ENCODE results near the gene GPR137B.

Gene GPR137B

GRCh38 chr1:236142253-236143103 is at the start of gene GPR137B:
Gene GPR137B, plus strand, starts transcription at chr1:236142539. Its CDS starts 84 bp downstream, at chr1:236142623.
- peak in 1 of 2 donors; percentile 24 for DNase-seq (ENCODE audit: low read depth in 2 of 2)

- DNase-seq (ENCODE audit: low read depth in 2 of 2) = no peak
Observed at GRCh38 chr1:236092899-236093298, 49.4 kb upstream of the GPR137B start.

- no peak for DNase-seq (ENCODE audit: low read depth in 2 of 2)
Observed at GRCh38 chr1:236095705-236096520, 46.4 kb upstream of the GPR137B start.

- DNase-seq (ENCODE audit: low read depth in 2 of 2) = peak; percentile 35 to 60
Observed at GRCh38 chr1:236096660-236097482, 45.5 kb upstream of the GPR137B start.

- DNase-seq (ENCODE audit: low read depth in 2 of 2) = no peak
Observed at GRCh38 chr1:236098267-236098666, 44.1 kb upstream of the GPR137B start.

- no peak for DNase-seq (ENCODE audit: low read depth in 2 of 2)
Observed at GRCh38 chr1:236099355-236099974, 42.9 kb upstream of the GPR137B start.

- no peak for DNase-seq (ENCODE audit: low read depth in 2 of 2)
Observed at GRCh38 chr1:236100799-236101198, 41.5 kb upstream of the GPR137B start.

GRCh38 chr1:236101233-236102200 is 40.8 kb upstream of the GPR137B start:
- no peak for DNase-seq (ENCODE audit: low read depth in 2 of 2)

GRCh38 chr1:236102611-236103010 is 39.7 kb upstream of the GPR137B start:
- no peak for DNase-seq (ENCODE audit: low read depth in 2 of 2)

GRCh38 chr1:236103059-236103458 is 39.3 kb upstream of the GPR137B start:
- no peak for DNase-seq (ENCODE audit: low read depth in 2 of 2)

GRCh38 chr1:236103646-236104218 is 38.6 kb upstream of the GPR137B start:
- DNase-seq (ENCODE audit: low read depth in 2 of 2) = peak; percentile 27 to 32

- no peak for DNase-seq (ENCODE audit: low read depth in 2 of 2)
Observed at GRCh38 chr1:236107121-236107907, 35.0 kb upstream of the GPR137B start.

GRCh38 chr1:236108027-236108648 is 34.2 kb upstream of the GPR137B start:
- DNase-seq (ENCODE audit: low read depth in 2 of 2) = no peak

- no peak for DNase-seq (ENCODE audit: low read depth in 2 of 2)
Observed at GRCh38 chr1:236110137-236110536, 32.2 kb upstream of the GPR137B start.

- no peak for DNase-seq (ENCODE audit: low read depth in 2 of 2)
Observed at GRCh38 chr1:236111527-236112331, 30.6 kb upstream of the GPR137B start.

GRCh38 chr1:236112332-236112627 is 30.1 kb upstream of the GPR137B start:
- no peak for DNase-seq (ENCODE audit: low read depth in 2 of 2)

- no peak for DNase-seq (ENCODE audit: low read depth in 2 of 2)
Observed at GRCh38 chr1:236113324-236114032, 28.9 kb upstream of the GPR137B start.

All from stimulated activated CD4-positive, alpha-beta T cell treated with anti-CD3 and anti-CD28 coated beads, Interleukin-1b, Interleukin-23, amount 100 ng/mL, for 1 hour (primary cell).